Measurements from ENCODE around the gene PCDH9.

- no peak for TF ChIP-seq EZH2 (IDR thresholded peaks at IDR 0.05)
- TF ChIP-seq POLR2AphosphoS5 (IDR thresholded peaks at IDR 0.05; ENCODE audit: borderline replicate concordance, low read depth, low read length): no peak
- no peak for TF ChIP-seq FOXP2 (optimal IDR thresholded peaks at IDR 0.05; ENCODE audit: control extremely low read depth, extremely low read length, insufficient read depth)
Observed at GRCh38 chr13:66399873-66400272, 830.3 kb downstream of the PCDH9 start.
